OCI-LY1 (cell line): ENCODE data around the gene COX11.

ENCODE experiments used
- H2AFZ ChIP-seq: fragments of 200-600 bp; sonication (generic), shearing (Covaris generic); 2 replicates; pipeline ENCODE4 v1.6.0; 2014; ENCODE audit warnings: antibody characterized with exemption, mild to moderate bottlenecking, low read length
- H3F3A ChIP-seq: fragments of 200-600 bp; sonication (generic), shearing (Covaris generic); 2 replicates; pipeline ENCODE4 v1.6.0; 2014; ENCODE audit warnings: mild to moderate bottlenecking, antibody characterized with exemption, low read length, moderate library complexity; ENCODE audit not compliant: insufficient read depth
- H3K27ac ChIP-seq: fragments of 200-600 bp; sonication (generic); 2 replicates; pipeline ENCODE4 v1.5.1; 2014; ENCODE audit warnings: low read length, mixed run types, mild to moderate bottlenecking, low read depth; ENCODE audit not compliant: poor library complexity, severe bottlenecking
- H3K27me3 ChIP-seq: fragments of 200-600 bp; sonication (generic); 2 replicates; pipeline ENCODE4 v1.6.0; 2014; ENCODE audit warnings: antibody characterized with exemption, mild to moderate bottlenecking, low read length, moderate library complexity; ENCODE audit not compliant: insufficient read depth
- H3K36me3 ChIP-seq: fragments of 200-600 bp; sonication (generic); 2 replicates; pipeline ENCODE4 v1.6.1; 2014; ENCODE audit warnings: mild to moderate bottlenecking, antibody characterized with exemption, low read length, moderate library complexity, mixed read lengths; ENCODE audit not compliant: insufficient read depth
- H3K4me1 ChIP-seq: fragments of 200-600 bp; sonication (generic); 2 replicates; pipeline ENCODE4 v1.5.1; 2014; ENCODE audit warnings: mild to moderate bottlenecking, low read length, moderate library complexity; ENCODE audit not compliant: insufficient read depth, severe bottlenecking
- H3K4me2 ChIP-seq: fragments of 200-600 bp; sonication (generic), shearing (Covaris generic); 2 replicates; pipeline ENCODE4 v1.6.1; 2014; ENCODE audit warnings: low read length
- H3K4me3 ChIP-seq: fragments of 200-600 bp; sonication (generic); 2 replicates; pipeline ENCODE4 v1.5.1; 2014; ENCODE audit warnings: low read length, low read depth, mild to moderate bottlenecking, mixed read lengths; ENCODE audit not compliant: poor library complexity, severe bottlenecking
- H3K79me2 ChIP-seq: fragments of 200-600 bp; shearing (Covaris generic); 2 replicates; pipeline ENCODE4 v1.6.1; 2016; ENCODE audit warnings: mixed run types, low read length, mixed read lengths; ENCODE audit not compliant: insufficient read depth
- H3K9ac ChIP-seq: fragments of 200-600 bp; sonication (generic), shearing (Covaris generic); 2 replicates; pipeline ENCODE4 v1.6.1; 2014; ENCODE audit warnings: mild to moderate bottlenecking, low read length, mixed read lengths
- H3K9me2 ChIP-seq: fragments of 200-600 bp; sonication (generic), shearing (Covaris generic); 2 replicates; pipeline ENCODE4 v1.6.1; 2014; ENCODE audit warnings: low read depth, mild to moderate bottlenecking, low read length, mixed read lengths
- H3K9me3 ChIP-seq: fragments of 200-600 bp; shearing (Covaris generic); 2 replicates; pipeline ENCODE4 v1.6.1; 2014; ENCODE audit warnings: low read length, mixed read lengths
- H4K20me1 ChIP-seq: fragments of 200-600 bp; sonication (generic), shearing (Covaris generic); 2 replicates; pipeline ENCODE4 v1.6.0; 2016; ENCODE audit warnings: mild to moderate bottlenecking, low read length; ENCODE audit not compliant: insufficient read depth
- EZH2 ChIP-seq: fragments of 200-600 bp; sonication (generic), shearing (Covaris generic); IDR thresholded peaks from 2 replicates; pipeline ENCODE4 v1.8.0; 2017; ENCODE audit warnings: borderline replicate concordance, mixed run types, mild to moderate bottlenecking, antibody characterized with exemption, low read length, moderate library complexity, mixed read lengths
- TF ChIP-seq, protein P1 (sequence below): fragments of 200-600 bp; sonication (generic), shearing (Covaris generic); IDR thresholded peaks from 2 replicates; pipeline ENCODE4 v1.5.1; 2017; ENCODE audit warnings: mild to moderate bottlenecking, antibody characterized with exemption, low read length, moderate library complexity, mixed read lengths

The COX11 gene

DNA sequence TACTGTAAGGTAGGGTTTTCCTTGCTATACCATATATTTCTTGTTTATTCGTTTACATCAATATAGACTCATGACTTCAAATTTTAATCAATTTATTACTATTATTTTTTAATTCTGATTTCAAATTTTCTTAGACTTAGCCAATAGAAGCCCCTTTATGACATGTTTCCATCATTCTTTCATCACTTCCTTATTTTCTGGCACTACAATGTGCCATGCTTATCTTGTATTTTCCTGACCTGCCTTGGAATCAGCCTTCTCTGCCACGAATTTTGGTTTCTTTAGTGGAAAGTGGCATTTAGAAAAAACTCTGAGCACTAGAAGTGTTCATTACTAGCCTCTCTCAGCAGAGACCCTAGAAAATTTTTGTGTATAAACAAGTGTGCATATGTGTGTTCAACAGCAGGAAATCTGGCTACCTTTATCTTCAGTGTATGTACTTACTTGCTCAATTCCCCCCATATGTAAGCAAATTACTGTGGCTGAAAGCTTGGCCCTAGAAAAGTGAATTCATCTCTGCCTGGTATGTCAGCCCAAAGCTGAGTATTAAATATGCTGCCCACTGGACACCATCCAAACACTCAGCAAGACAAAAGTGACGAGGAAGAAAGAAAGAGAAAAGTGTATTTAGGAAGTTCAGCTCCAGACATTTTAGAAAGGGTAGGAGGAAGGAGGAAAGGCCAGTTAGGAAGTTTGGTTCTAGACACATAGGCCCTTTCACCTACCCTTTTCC lies 4.1 kb upstream of the COX11 start:
- Histone ChIP-seq H4K20me1 (no peaks in the 10 kb centered on the region), H3K27ac (no peak overlapping the region), H3K9me2 (no peaks in the 10 kb centered on the region), H3K4me3 (no peak overlapping the region), H3K36me3 (no peaks in the 10 kb centered on the region), H3K4me1 (peaks cover 23% of the 10 kb centered on the region), H3K27me3 (no peaks in the 10 kb centered on the region), H3K4me2 (no peak overlapping the region), H3K9ac (no peak overlapping the region), H2AFZ (no peak overlapping the region), H3K9me3 (no peaks in the 10 kb centered on the region), H3F3A (no peaks in the 10 kb centered on the region), H3K79me2 (peaks cover 14% of the 10 kb centered on the region)
- TF ChIP-seq, protein P1, sequence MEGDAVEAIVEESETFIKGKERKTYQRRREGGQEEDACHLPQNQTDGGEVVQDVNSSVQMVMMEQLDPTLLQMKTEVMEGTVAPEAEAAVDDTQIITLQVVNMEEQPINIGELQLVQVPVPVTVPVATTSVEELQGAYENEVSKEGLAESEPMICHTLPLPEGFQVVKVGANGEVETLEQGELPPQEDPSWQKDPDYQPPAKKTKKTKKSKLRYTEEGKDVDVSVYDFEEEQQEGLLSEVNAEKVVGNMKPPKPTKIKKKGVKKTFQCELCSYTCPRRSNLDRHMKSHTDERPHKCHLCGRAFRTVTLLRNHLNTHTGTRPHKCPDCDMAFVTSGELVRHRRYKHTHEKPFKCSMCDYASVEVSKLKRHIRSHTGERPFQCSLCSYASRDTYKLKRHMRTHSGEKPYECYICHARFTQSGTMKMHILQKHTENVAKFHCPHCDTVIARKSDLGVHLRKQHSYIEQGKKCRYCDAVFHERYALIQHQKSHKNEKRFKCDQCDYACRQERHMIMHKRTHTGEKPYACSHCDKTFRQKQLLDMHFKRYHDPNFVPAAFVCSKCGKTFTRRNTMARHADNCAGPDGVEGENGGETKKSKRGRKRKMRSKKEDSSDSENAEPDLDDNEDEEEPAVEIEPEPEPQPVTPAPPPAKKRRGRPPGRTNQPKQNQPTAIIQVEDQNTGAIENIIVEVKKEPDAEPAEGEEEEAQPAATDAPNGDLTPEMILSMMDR: no peak
- no peak for TF ChIP-seq EZH2

- Histone ChIP-seq H3K9ac (no peak overlapping the region), H3K79me2 (peaks cover 19% of the 10 kb centered on the region), H3K4me2 (no peak overlapping the region), H3F3A (no peaks in the 10 kb centered on the region), H3K4me1 (peaks cover 27% of the 10 kb centered on the region), H3K36me3 (no peaks in the 10 kb centered on the region), H3K27ac (no peak overlapping the region), H3K4me3 (no peak overlapping the region), H3K27me3 (no peaks in the 10 kb centered on the region), H3K9me3 (no peaks in the 10 kb centered on the region), H4K20me1 (no peaks in the 10 kb centered on the region), H2AFZ (no peak overlapping the region), H3K9me2 (no peaks in the 10 kb centered on the region)
- TF ChIP-seq, protein P1: no peak
- TF ChIP-seq EZH2: no peak
Measured at GRCh38 chr17:54971901-54972300, 3.4 kb upstream of the COX11 start.

DNA sequence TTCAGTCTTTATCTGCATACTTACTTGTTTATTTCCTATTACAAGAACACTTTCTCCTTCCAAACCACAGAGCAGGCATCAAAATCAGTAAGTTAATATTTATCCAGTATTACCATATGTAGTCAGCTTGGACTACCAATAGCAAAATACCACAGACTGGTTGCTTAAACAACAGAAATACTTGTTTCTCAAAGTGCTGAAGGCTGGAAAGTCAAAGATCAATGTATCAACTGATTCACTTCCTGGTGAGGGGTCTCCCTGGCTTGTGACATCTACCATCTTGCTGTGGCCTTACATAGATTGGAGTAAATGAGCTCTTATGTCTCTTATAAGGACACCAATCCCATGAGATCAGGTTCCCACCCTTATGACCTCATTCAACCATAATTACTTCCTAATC lies 2.7 kb upstream of the COX11 start:
- H3K36me3 ChIP-seq: no peaks in the 10 kb centered on the region
- no peak overlapping the region for H2AFZ ChIP-seq
- no peaks in the 10 kb centered on the region for H3K9me3 ChIP-seq
- H3K27me3 ChIP-seq: no peaks in the 10 kb centered on the region
- no peak overlapping the region for H3K4me3 ChIP-seq
- no peak overlapping the region for H3K27ac ChIP-seq
- no peaks in the 10 kb centered on the region for H3F3A ChIP-seq
- TF ChIP-seq EZH2: no peak
- TF ChIP-seq, protein P1: no peak
- H4K20me1 ChIP-seq: no peaks in the 10 kb centered on the region
- no peaks in the 10 kb centered on the region for H3K9me2 ChIP-seq
- peaks cover 34% of the 10 kb centered on the region for H3K4me1 ChIP-seq
- H3K9ac ChIP-seq: no peak overlapping the region
- peaks cover 19% of the 10 kb centered on the region for H3K79me2 ChIP-seq
- no peak overlapping the region for H3K4me2 ChIP-seq
